ENCODE results near the gene ODF2L. TPM values are rescaled to one million over a fixed set of nuclear protein-coding genes. Genes with fewer than 3 reads are reported as not detected.

ODF2L gene
- total and polyA plus RNA-seq, 2 of the 4 experiments (the other 2 are of a cell fraction), result 10.4 to 12.3 TPM

DNA sequence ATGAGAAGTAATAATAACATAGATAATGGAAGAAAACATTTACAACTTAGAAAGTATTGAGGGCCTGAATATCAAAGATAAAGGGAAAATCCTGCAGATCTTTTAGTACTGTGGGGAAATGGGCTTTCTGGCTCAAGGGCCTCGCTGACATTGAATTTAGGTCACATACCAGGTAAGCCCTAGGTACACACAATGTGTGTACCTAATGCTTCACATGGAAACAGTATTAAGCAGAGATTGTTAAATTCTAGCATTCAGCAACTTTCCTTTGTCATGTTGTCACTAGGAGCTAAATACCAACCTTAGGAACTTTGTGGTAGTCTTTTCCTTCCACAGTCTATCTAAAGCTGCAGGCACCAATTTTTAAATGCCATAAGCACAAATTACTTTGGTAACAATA, 49.7 kb downstream of the ODF2L start:
- ATAC-seq (ENCODE audit: low read depth), result no peak
- Histone ChIP-seq H3K27me3 (ENCODE audit: control insufficient read depth, insufficient read depth, low read length) (no peaks in the 10 kb centered on the region), H2BK20ac (ENCODE audit: low read depth, low read length) (no peak overlapping the region)

More for the DNA sequence above, 49.7 kb downstream of the ODF2L start:
- Histone ChIP-seq H3K9ac (ENCODE audit: low read depth, low read length) (no peak overlapping the region), H3K9me3 (ENCODE audit: control insufficient read depth, insufficient read depth, low read length) (no peaks in the 10 kb centered on the region), H2AK5ac (ENCODE audit: low read depth, low read length) (no peak overlapping the region), H3K79me1 (ENCODE audit: low read depth in 1 of 2, low read length in 2 of 2) (no peaks in the 10 kb centered on the region), H2AK9ac (replicated peaks; ENCODE audit: low read depth, low read length, poor library complexity) (no peak overlapping the region), H2BK15ac (ENCODE audit: low read depth, low read length) (no peak overlapping the region), H3K27ac (ENCODE audit: insufficient read depth, low read length) (no peak overlapping the region), H2BK5ac (ENCODE audit: low read depth, low read length, poor library complexity, severe bottlenecking) (no peak overlapping the region), H3K4me3 (ENCODE audit: insufficient read depth, low read depth, low read length) (no peak overlapping the region), H4K5ac (ENCODE audit: low read depth, low read length) (no peak overlapping the region), H3K9me1 (ENCODE audit: insufficient read depth, low read length) (no peaks in the 10 kb centered on the region), H3K18ac (ENCODE audit: low read depth, low read length) (no peak overlapping the region), H3K56ac (ENCODE audit: extremely low read depth, insufficient read depth, low read length) (no peak overlapping the region), H4K8ac (ENCODE audit: low read depth in 2 of 2, low read length in 2 of 2) (no peak overlapping the region), H3K4ac (ENCODE audit: low read depth, low read length) (no peak overlapping the region), H2BK120ac (ENCODE audit: low read depth, low read length) (no peak overlapping the region), H2AFZ (replicated peaks; ENCODE audit: low read length, poor library complexity) (no peak overlapping the region), H3K23ac (ENCODE audit: low read depth, low read length) (no peak overlapping the region), H3K36me3 (ENCODE audit: control insufficient read depth, insufficient read depth, low read length) (no peaks in the 10 kb centered on the region), H3K14ac (replicated peaks; ENCODE audit: low read depth, low read length) (no peak overlapping the region), H4K20me1 (ENCODE audit: insufficient read depth, low read length) (no peaks in the 10 kb centered on the region), H4K91ac (ENCODE audit: insufficient read depth, low read depth, low read length) (no peak overlapping the region), H3K4me2 (ENCODE audit: low read depth, low read length) (no peak overlapping the region), H3K4me1 (ENCODE audit: control insufficient read depth, insufficient read depth, low read length) (no peaks in the 10 kb centered on the region)
- in situ Hi-C loops (cut with MboI; ENCODE audit: low sequenced_read_pairs) (no loop called here), dilution Hi-C loops (cut with HindIII; ENCODE audit: low sequenced_read_pairs, unreplicated experiment) (no loop called here), intact Hi-C loops (cut with micrococcal nuclease) (no loop called here)
- DNase-seq, result no peak
- TF ChIP-seq SMC3 (IDR thresholded peaks at IDR 0.05; ENCODE audit: low read depth, low read length) (no peak), CHD1 (IDR thresholded peaks at IDR 0.05; ENCODE audit: low read depth, low read length) (no peak), MAZ (IDR thresholded peaks at IDR 0.05; ENCODE audit: borderline replicate concordance, low read depth, low read length) (no peak), BHLHE40 (IDR thresholded peaks at IDR 0.05; ENCODE audit: low read depth, low read length) (no peak), MXI1 (IDR thresholded peaks at IDR 0.05; ENCODE audit: borderline replicate concordance, low read depth, low read length) (no peak), MAFK (IDR thresholded peaks at IDR 0.05; ENCODE audit: low read depth, low read length) (no peak), NFE2L2 (IDR thresholded peaks at IDR 0.05; ENCODE audit: low read depth, low read length) (no peak), RCOR1 (IDR thresholded peaks at IDR 0.05; ENCODE audit: insufficient replicate concordance, low read length) (no peak), RFX5 (IDR thresholded peaks at IDR 0.05; ENCODE audit: low read depth, low read length) (no peak), FOS (IDR thresholded peaks at IDR 0.05; ENCODE audit: low read depth, low read length) (no peak), POLR2A (IDR thresholded peaks at IDR 0.05; ENCODE audit: low read depth, low read length) (no peak), RAD21 (IDR thresholded peaks at IDR 0.05; ENCODE audit: low read length) (no peak), USF2 (IDR thresholded peaks at IDR 0.05; ENCODE audit: low read depth, low read length) (no peak), CEBPB (IDR thresholded peaks at IDR 0.05; ENCODE audit: low read depth, low read length) (no peak)
- TF ChIP-seq, protein P1, sequence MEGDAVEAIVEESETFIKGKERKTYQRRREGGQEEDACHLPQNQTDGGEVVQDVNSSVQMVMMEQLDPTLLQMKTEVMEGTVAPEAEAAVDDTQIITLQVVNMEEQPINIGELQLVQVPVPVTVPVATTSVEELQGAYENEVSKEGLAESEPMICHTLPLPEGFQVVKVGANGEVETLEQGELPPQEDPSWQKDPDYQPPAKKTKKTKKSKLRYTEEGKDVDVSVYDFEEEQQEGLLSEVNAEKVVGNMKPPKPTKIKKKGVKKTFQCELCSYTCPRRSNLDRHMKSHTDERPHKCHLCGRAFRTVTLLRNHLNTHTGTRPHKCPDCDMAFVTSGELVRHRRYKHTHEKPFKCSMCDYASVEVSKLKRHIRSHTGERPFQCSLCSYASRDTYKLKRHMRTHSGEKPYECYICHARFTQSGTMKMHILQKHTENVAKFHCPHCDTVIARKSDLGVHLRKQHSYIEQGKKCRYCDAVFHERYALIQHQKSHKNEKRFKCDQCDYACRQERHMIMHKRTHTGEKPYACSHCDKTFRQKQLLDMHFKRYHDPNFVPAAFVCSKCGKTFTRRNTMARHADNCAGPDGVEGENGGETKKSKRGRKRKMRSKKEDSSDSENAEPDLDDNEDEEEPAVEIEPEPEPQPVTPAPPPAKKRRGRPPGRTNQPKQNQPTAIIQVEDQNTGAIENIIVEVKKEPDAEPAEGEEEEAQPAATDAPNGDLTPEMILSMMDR (conservative IDR thresholded peaks at IDR 0.05; ENCODE audit: low read depth, low read length), result no peak
- TF ChIP-seq, protein P2, sequence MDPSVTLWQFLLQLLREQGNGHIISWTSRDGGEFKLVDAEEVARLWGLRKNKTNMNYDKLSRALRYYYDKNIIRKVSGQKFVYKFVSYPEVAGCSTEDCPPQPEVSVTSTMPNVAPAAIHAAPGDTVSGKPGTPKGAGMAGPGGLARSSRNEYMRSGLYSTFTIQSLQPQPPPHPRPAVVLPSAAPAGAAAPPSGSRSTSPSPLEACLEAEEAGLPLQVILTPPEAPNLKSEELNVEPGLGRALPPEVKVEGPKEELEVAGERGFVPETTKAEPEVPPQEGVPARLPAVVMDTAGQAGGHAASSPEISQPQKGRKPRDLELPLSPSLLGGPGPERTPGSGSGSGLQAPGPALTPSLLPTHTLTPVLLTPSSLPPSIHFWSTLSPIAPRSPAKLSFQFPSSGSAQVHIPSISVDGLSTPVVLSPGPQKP (IDR thresholded peaks at IDR 0.05; ENCODE audit: borderline replicate concordance, low read depth, low read length), result no peak
- CTCF ChIA-PET, result no interaction called here
- POLR2A ChIA-PET (ENCODE audit: unreplicated experiment), result no interaction called here
- no TSS peak for BruUV-seq (replicated peaks)
- WGBS, 2 experiments (ENCODE audit: extremely low coverage in 2 of 2, insufficient read length in 1 of 2), result 100% methylated on average over 1 of the region's 1 CpG; no CpG with 5 or more reads in 1 of the 2 experiments

All from IMR-90 (cell line).